PFSK-1 (cell line): ENCODE results near the gene NYNRIN.

ENCODE experiments used
- POLR2AphosphoS5 ChIP-seq: IDR thresholded peaks from 2 replicates; pipeline ENCODE4 v1.6.1; 2012; ENCODE audit warnings: low read depth, mild to moderate bottlenecking, control low read depth, low read length, moderate library complexity
- REST ChIP-seq, 2 experiments: IDR thresholded peaks; 2 replicates each; pipeline versions ENCODE4 v1.6.1 to v1.8.0; 2011 to 2012; ENCODE audit warnings: low read depth in 2 of 2, low read length in 2 of 2, control low read depth in 1 of 2, inconsistent platforms in 1 of 2, mild to moderate bottlenecking in 1 of 2, moderate library complexity in 1 of 2; ENCODE audit not compliant: insufficient read depth in 1 of 2
- SIN3A ChIP-seq: IDR thresholded peaks from 2 replicates; pipeline ENCODE4 v1.6.1; 2012; ENCODE audit warnings: mild to moderate bottlenecking, low read length, moderate library complexity, borderline replicate concordance; ENCODE audit not compliant: insufficient read depth
- TAF1 ChIP-seq: IDR thresholded peaks from 2 replicates; pipeline ENCODE4 v1.6.1; 2012; ENCODE audit warnings: low read length, control low read depth, borderline replicate concordance; ENCODE audit not compliant: insufficient read depth

- TF ChIP-seq TAF1 = no peak
- no peak for TF ChIP-seq SIN3A
- no peak for TF ChIP-seq REST (IDR thresholded peaks at IDR 0.05; ENCODE audit: insufficient read depth in 1 of 2, low read depth in 2 of 2, low read length in 2 of 2)
- no peak for TF ChIP-seq POLR2AphosphoS5
These were observed 11.2 kb downstream of the NYNRIN start for GRCh38 chr14:24409956-24410355.
